CD4-positive, alpha-beta T cell treated with Interleukin-4 for 4 hours (primary cell): ENCODE measurements around the gene PARVB.
"Not testable (repeated sequence)": the region's sequence is repeated elsewhere in the genome, so short reads cannot be mapped to it uniquely, and the experiment has no call there.

Experiments used
- DNase-seq: peaks from one replicate; pipeline ENCODE4 v3.0.0-alpha.2; 2020

Gene PARVB

DNA sequence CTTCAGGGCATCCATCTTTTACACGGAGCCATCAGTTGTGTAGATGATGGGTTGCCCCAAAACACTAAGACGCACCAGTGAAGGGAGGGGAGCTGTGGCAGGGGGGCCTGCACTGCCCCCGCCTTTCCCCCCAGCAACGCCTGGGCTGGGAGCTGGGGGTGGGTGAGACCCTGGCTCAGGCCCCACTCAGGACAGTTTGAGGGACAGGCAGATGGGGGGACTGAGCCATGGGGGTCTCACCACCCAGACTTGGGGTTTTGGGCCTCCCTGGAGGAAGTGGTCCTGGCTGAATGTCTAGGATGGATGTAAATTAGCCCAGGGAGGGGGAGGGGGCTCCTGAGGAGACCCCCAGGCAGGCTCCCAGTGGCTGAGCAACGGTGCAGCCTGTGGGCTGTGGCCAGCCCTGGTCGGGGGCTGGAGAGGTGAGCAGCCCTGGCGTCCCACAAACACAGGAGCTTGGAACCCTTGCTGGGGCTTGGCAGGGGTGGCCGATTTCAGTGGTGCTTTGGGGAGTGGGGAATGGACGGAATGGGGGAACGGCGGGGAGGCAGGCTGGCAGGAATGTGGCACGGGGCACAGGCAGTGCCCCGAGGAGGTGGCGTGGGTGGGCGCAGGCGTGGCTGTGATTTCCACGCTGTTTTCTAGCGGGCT is 6.1 kb downstream of the PARVB start:
- DNase-seq = no peak

DNA sequence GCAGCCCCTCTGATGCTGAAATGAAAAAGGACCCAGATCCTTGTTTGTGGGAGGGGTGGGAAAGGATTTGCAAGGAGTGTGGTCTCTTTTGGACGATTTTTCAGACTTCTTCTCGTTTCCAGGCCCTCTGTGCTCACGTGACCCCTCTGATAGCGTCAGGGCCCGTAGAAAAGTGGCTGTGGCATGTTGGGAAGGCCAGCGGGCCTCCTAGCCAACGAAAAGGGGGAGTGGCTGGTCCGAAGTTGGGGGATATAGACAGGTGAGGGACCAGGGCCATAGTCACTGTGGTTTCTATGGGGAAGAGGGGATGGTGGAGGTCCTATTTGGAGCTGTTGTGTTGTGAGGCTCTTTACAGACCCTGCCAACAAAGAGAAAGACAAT is 6.6 kb downstream of the PARVB start:
- no peak for DNase-seq

DNA sequence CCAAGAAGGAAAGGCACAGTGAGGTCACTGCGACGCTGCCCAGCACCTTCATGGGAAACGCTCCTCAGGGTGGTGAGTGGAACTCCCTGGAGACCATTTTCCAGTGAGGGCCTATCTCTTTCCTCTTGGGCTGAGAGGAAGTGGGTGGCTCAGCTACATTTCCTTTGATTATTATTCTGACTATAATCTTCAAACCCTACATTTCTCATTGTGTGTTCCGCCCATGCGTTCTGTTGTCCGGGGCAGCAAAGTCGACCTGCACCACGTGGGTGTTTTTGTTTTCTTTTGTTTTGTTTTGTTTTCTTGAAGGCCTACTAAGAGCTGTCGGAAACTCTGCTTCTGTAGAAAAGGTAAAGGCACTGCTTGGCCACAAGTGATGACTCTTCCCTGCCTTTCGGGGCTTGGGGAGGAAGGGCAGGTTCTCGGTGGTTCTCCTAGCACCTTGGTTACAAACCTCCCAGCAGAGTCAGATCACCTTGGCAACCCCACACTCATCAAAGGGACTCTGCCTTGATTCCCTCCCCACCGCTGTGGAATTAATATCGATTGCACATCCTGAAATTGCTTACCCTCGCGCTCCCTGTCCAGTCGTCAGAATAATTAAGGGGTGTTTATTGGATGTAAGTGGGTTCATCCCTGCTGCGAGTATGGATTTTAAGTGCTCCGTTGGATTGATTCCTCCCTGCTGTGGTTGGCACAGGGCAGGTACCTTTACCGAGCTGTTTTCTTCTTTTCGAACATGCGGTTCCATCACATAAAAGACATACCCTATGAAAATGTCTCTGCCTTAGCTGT is 7.3 kb downstream of the PARVB start:
- DNase-seq = peak; percentile 80

DNA sequence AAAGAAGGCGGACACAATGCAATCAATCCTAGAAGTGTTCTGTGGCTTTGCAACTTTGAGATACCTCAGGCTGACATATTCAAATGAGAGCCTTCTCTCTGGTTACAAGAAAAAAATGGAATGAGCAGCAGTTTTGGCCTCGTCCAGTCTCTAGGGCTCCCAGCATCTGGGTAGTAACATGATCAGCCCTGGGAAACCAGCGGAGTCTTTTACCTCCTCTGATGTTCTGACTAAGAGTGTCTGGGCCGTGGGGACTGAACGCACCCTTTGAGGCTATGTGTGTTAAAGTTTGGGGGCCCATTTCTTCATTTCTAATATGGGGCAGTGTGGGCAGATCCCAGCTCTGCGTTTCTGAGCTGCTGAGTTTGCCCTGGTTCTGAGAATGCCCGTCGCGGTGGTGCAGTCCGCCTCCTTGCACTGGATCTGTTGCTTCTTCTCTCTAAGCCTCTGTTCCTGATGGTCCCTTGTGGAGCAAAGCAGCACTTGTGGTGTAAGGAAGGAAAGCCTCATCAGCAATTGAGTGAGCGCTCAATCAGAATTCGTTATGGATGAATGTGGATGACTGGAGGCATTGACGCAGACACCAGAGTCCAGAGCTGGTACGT is 8.1 kb downstream of the PARVB start:
- no peak for DNase-seq

DNA sequence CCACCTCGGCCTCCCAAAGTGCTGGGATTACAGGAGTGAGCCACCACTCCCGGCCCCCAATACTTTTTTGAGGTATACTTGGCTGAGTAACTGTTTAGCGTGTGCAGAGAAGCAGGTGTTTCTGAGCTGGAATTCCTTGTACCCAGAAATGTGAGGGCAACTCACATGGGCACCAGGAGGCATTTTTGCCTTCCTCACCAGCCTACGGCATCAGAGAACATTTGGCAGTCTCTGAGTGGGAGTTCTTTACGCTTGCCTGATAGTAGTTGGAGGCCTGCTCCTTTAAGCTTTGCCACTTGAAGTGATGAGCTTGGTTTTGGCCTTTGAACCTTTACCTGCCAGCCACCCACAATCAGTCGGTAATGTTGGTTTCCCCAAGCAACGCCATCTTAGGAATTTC is 9.2 kb downstream of the PARVB start:
- no peak for DNase-seq

DNA sequence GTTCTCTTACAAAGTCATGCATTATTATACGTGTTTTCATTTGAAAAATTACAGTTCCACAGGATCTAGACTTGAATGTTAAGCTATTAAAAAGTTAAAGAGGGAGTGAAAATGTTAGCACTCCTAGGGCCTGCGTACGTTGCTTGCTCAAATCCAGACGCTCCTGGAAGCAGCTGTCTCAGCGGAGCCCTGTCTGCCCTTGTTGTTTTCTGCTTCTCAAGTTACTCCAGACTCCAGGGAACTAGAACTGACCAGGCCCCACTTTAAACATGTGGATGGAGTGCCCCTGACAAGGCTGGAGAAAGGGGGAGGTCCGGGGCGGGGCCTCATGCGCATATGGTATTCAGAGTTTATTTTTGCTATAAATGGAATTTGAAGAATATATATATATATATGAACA is 9.6 kb downstream of the PARVB start:
- no peak for DNase-seq

DNA sequence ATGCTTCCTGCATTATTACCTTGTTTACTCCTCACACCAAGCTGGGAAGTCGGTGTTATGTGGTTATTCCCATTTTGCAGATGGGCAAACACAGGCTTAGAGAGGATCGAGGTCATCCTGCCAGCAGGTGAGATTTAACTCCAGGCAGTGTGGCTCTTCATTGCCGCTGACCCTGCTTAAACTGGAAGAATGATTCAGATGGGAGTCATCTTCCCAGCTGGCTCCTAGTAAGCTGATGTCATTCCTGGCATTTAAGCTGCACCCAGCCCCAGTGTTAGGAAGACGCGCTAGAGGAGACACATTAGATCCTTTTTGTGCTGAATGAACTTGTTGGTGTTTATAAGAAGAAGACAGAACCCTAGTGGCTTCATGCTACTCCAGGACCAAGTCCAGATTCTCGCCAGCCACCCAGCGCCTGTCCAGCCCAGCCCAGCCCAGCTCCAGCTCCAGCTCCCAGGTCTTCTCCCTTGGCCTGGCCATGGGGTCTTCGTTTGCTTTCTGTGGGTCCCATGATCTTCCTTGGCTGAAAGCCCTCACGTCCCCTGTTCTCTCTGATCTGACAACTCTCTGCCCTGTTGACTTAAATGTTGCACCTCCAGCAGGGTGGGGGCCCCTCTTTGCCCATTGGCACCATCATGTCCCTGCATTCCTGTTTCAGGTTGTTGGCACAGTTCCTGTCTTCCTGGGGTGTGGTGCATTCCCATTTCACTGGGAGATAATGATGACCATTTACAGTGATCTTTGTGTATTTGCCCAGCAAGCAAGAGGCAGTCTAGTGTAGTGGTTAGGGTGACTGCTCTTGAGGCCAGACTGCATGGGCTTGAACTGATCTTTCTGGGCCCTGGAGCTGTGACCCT is 13.6 kb downstream of the PARVB start:
- DNase-seq = no peak

DNA sequence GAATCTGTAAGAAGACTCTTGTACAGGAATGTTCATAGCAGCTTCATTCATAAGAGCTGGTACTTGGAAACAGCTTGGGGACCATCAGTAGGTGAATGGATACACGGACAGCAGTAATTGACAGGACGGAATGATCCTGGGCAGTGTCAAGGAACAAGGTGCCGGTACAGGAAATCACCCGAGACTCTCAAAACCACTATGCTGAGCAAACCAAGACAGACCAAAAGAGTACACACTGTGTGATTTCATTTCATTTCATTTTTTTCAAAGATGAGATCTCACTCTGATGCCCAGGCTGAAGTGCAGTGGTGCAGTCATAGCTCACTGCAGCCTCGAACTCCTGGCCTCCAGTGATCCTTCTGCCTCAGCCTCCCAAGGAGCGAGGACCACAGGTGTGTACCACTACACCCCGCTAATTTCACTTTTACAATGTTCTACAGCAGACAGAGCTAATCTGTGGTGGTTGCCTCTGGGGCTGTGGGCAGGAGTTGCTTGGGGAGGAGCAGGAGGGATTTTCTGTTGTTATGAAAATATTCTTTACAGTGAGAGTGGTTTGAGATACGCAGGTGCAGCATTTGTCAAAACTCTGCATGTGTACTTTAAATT is 15.6 kb downstream of the PARVB start:
- no peak for DNase-seq

DNA sequence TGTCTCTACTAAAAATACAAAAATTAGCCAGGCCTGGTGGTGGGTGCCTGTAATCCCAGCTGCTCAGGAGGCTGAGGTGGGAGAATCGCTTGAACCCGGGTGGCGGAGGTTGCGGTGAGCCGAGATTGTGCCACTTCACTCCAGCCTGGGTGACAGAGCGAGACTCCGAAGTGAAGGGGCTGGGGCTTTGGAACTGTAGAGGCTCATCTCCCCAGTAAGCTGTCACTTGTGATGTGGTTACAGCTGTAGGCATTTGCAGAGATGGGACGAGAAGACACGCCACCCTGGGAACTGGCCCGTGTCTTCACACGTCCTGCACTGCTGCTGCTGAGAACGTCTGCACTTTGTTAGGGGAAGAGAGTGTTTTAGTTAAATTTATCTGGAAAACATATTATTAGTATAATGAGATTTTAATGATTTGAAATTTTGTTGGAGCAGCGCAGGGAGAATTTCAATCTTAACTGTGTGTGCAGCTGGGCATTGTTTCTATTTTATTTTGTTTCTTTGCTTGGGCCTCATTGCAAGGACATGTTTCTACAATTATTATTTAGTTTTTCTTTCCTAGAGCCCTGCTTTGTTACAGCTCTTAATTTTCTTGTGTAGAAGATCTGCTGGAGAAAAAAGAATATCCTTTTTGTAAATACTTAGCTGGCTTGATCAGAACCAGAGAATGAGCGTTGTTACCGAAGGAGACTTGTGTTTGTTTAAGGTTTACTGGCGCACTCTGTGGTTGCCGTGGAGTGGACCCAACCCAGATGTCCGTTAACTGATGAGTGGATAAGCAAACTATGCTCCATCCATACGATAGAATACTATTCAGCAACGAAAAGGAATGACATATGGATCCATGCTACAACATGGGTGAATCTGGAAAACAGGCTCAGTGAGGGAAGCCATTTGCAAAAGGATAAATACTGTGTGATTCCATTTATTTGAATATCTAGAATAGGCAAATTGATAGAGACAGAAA is 18.4 kb downstream of the PARVB start:
- DNase-seq = no peak

DNA sequence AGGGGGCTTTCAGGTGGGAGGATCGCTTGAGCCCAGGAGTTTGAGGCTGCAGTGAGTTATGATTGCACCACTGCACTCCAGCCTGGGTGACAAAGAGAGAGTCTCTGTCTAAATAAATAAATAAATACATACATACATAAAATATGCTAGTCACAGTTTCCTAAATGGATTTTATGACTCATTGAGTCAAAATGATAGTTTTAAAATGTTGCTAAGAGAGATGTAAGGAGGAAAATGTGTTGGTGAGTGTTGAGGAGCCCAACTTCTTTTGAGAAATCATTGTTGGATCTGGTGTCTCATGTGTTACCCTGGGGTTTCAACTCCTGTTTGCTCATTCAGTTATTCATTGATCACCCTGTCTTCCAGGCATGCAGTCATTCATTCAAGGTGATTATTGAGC is 21.0 kb downstream of the PARVB start:
- no peak for DNase-seq

DNA sequence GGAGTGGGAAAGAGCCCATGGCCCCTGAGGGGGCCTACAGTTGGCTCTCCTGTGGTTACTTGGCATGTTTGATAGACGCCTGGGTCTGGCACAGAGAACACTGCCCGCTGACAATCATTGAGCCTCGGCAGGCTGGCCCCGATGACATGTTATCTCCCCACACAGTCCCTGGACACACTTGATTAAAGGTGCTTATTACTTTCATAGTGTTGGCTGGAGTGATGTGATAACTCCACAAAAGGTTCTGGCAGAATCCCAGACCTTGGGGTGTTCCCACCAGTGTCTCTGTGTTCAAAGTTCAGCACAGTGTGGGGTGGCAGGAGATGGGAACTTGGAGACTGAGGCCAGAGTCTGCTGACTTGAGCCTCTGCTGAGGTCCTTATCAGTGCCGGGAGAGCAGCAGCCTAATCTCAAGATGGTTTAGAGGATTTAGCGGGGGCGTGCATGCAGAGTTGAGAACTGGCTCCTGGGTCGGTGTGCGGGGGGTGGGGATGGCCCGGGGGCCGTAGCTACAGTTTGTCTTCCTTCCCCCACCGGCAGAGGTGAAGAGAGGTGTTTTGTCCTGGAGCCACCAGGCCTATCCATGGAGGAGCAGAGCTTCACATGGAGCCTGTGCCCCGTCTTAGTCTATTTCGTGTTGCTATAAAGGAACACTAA is 22.5 kb downstream of the PARVB start:
- DNase-seq = no peak

DNA sequence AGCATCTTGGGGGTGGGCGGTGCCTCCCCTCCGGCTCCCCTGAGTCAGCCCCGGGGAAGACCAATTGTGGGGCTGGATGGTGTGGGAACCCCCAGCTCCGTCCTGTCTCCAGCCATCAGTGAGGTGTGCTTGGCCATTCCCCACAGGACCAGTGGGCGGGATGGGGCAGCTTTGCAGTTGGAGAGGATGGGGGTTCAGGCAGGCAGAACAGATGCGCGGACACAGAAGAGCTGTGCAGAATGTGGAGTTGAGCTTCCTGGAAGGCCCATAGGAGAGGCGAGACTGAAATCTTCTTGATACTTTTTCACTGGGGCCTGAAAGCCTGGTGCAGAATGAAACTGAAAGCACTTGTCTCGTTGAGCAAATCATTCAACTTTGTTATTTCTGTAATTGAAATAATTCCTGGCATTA is 23.8 kb downstream of the PARVB start:
- DNase-seq = peak; percentile 7

DNA sequence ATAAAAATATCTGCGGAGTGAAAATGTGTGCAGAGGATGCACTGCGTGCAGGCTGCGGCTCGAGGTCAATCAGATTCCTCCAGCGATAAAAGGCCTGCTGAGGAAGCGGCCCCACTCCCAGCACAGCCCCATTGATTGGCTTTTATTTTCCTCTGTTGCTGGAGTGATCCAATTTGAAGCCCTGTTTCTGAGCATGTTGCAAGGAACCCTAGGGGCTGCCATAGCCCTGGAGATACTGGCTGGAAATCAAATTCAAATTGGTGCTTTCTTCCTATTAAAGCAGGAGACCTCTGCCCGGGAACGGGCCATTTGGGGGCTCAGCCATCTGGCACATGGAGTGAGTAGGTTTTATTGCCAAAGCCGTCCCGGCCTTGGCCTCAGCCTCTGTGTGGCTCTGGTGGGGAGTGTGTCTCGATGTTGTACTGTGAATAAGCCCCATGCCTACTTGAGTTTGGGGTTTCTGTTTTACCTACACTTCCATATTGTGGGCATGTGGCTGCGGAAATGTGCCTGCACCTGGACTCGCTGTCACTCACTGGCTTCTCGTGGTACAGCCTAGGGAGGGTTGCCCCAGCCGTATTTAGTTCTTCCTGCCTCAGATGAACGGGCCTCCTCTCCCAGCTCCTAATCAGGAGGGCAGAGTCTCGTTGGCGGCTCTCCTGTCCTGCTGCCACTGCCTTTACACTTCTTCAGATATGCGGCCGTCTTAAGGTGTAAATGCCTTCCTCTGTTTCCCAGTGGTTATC is 25.6 kb downstream of the PARVB start:
- DNase-seq = no peak

DNA sequence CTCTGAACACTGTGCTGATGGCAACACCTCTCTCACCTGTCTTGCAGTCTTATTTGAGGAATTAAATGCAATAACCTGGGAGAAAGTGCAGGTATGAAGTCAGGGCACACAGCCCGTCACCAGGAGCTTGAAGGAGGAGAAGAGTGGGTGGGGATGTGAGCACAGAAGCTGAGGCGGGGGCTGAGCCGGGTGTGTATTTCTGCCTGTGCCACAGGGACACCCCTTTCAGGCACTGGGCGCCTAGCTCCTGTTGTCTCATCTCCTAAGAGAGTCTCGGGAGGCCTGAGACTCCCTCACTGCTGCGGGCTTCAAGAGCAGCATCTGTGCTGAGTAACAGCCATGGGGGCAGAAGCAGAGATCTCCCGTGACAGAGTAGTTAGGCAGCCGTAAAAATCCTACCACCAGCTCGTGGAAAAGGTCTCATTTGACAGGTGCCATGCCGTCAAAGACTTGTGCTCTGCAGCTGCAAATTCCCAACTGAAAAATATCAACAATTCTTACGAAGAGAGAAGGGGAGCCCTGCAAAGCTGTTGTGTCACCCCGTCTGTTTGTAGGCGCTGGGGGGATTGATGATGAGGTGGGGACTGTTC is 26.8 kb downstream of the PARVB start:
- no peak for DNase-seq

DNA sequence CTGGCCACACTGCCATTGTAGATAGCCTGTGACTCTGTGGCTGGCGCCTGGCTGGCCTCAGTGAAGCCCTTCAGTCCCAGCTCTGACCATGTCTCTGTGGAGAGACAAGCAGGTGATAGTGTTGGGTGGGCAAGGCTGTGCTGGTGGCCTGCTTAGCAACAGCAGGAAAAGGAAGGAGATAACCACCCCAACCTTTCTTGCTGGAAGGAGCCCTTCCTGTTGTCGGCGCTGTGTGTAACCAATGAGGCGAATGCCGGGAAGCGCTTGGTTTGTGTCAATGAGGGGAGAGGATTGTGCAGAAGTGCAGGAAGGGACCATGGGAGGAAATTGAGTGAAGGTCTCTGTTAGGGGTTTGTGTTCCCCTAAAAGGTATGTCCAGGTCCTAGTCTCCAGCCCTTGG is 27.3 kb downstream of the PARVB start:
- DNase-seq = no peak

DNA sequence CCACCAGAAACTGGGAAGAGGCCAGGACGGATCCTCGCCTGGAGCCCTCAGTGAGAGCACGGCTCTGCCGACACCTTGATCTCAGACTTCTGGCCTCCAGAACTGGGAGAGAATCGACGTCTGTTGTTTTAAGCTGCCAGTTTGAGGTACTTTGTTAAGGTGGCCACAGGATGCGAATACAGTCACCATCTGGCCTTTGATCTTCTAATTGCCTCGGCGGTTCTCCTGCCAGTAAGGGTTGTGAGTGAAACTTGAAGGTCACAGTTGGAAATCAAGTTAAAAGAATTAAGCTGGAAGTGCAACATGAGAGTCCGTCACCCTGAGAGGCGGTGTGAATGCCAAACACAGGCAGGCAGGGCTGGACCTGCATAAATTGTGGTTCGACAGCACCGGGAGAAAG is 27.9 kb downstream of the PARVB start:
- no peak for DNase-seq

DNA sequence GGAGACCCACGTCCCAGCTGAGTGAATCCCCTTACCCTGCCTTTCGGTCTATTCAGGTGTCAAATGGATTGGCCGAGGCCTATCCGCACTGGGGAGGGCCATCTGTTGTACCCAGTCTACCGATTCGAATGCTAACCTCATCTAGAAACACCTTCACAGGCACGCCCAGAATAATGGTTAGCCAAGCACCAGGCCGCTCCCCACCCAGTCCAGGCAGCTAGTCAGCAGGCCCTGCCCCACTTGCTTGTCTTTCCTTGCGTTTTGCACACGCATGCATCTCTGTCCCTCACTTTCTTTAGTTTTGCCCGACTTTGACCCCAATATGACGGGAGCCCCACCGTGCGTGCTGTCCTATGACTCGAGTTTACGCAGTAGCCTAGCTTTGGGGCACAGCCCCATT is 31.7 kb downstream of the PARVB start:
- no peak for DNase-seq

DNA sequence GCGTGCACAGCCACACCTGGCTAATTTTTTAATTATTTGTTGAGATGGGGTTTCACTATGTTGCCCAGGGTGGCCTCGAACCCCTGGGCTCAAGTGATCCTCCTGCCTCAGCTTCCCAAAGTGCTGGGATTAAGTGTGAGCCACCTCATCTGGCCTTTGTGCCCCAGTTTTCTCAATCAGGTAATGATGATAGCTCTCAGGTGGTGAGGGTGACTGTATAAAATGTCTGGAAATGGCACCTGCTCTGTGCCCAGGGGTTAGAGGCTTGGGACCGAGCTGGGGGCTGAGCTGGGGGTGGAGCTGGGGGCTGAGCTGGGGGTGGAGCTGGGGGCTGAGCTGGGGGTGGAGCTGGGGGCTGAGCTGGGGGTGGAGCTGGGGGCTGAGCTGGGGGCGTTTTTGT is 32.5 kb downstream of the PARVB start:
- not testable (repeated sequence) for DNase-seq

DNA sequence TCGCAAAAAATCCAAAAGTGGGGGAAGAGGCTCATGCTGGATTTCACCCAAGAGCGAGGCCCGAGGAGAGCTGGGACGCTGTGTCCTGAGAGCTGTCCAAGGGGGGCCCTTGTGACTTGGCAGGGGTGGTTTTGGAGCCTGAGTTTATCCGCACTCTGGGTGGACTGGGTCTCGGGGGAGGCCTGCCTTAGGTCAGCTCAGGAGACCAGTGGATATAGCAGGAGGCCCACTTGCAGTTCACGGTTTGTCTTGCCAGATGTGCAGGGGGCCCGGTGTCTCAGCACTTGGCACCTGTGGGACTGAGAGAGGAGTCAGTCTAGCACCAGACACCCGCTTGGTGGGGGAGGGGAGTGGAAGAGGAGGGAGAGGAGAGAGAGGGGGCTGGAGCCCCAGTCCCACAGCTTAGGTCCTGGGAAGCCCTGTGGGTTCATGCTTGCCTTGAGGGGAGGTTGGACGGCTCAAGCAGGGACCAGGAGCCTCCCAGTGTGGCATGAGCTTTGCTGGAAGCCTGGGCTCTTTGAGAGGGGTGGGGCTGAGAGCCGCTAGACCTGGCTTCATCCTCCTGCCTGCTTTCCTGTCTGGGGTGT is 33.4 kb downstream of the PARVB start:
- no peak for DNase-seq
